T-helper 1 cell treated with Interleukin-12 subunit alpha and Interleukin-12 subunit beta and Interleukin-4 antibody, amounts not matched to agents 30 μg/mL and 1 μg/mL, for 36 hours (primary cell): ENCODE data around the gene TULP4.
"Not testable (repeated sequence)": the region's sequence is repeated elsewhere in the genome, so short reads cannot be mapped to it uniquely, and the experiment has no call there.

ENCODE experiments used
- H3K27ac Mint-ChIP-seq: one replicate; pipeline ENCODE4 v1.8.0; 2021; ENCODE audit warnings: mild to moderate bottlenecking, mixed read lengths
- H3K27me3 Mint-ChIP-seq: one replicate; pipeline ENCODE4 v1.8.0; 2021; ENCODE audit warnings: low read depth, mixed read lengths
- H3K36me3 Mint-ChIP-seq: one replicate; pipeline ENCODE4 v1.8.0; 2021; ENCODE audit warnings: low read depth, mixed read lengths
- H3K4me1 Mint-ChIP-seq: one replicate; pipeline ENCODE4 v1.8.0; 2021; ENCODE audit warnings: low read depth, mixed read lengths
- H3K4me3 Mint-ChIP-seq: one replicate; pipeline ENCODE4 v1.8.0; 2021; ENCODE audit warnings: mild to moderate bottlenecking, moderate library complexity, mixed read lengths
- H3K9me3 Mint-ChIP-seq: one replicate; pipeline ENCODE4 v1.8.0; 2021; ENCODE audit warnings: mixed read lengths

The TULP4 gene

GRCh38 chr6:158285656-158286021, 26.6 kb upstream of the TULP4 start:
- H3K36me3 Mint-ChIP-seq: peaks cover 4% of the 10 kb centered on the region
- H3K4me1 Mint-ChIP-seq: peaks cover 41% of the 10 kb centered on the region
- H3K9me3 Mint-ChIP-seq: no peaks in the 10 kb centered on the region
- peak overlapping the region; percentile 17 for H3K27ac Mint-ChIP-seq
- H3K4me3 Mint-ChIP-seq: no peak overlapping the region
- H3K27me3 Mint-ChIP-seq: no peaks in the 10 kb centered on the region

DNA sequence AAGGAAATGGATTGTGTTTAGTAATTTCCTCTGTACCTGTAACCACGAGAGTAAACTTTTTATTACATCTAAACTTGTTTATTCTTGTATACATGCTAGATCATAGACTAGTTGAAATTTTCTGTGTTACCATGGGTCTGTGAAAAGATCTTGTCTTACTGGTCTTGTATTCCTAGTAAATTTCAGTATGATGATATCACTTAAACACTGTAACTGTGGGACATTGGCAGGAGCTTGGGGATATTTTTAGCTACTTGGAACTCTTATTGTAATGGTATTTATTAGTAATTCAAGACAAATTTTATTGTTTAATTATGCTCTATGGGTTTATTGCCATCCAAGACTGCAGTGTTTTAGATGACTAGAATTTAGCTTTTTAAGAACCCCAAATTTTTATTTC, 25.9 kb upstream of the TULP4 start:
- H3K9me3 Mint-ChIP-seq: no peaks in the 10 kb centered on the region
- peaks cover 4% of the 10 kb centered on the region for H3K36me3 Mint-ChIP-seq
- no peak overlapping the region for H3K4me3 Mint-ChIP-seq
- peaks cover 48% of the 10 kb centered on the region for H3K4me1 Mint-ChIP-seq
- H3K27ac Mint-ChIP-seq: no peak overlapping the region
- H3K27me3 Mint-ChIP-seq: no peaks in the 10 kb centered on the region

GRCh38 chr6:158287047-158287446, 25.2 kb upstream of the TULP4 start:
- H3K27me3 Mint-ChIP-seq: no peaks in the 10 kb centered on the region
- no peak overlapping the region for H3K27ac Mint-ChIP-seq
- no peak overlapping the region for H3K4me3 Mint-ChIP-seq
- H3K4me1 Mint-ChIP-seq: peaks cover 53% of the 10 kb centered on the region
- no peaks in the 10 kb centered on the region for H3K9me3 Mint-ChIP-seq
- peaks cover 4% of the 10 kb centered on the region for H3K36me3 Mint-ChIP-seq

DNA sequence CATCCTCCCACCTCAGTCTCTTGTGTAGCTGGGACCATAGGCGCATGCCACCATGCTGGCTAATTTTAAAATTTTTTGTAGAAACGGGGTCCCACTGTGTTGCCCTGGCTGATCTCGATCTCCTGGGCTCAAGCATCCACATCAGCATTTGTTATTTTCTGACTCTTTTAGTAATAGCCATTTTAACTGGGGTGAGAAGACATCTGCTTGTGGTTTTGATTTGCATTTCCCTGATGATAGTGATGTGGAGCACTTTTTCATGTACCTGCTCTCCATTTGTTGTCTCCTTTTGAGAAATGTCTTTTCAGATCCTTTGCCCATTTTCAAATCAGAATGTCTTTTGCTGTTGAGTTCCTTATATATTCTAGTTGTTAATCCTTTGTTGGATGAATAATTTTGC, 22.2 kb upstream of the TULP4 start:
- Mint-ChIP-seq H3K4me1 (peaks cover 46% of the 10 kb centered on the region), H3K4me3 (peak overlapping the region; percentile 69), H3K9me3 (no peaks in the 10 kb centered on the region), H3K27ac (peak overlapping the region; percentile 89), H3K36me3 (peaks cover 11% of the 10 kb centered on the region), H3K27me3 (no peaks in the 10 kb centered on the region)

DNA sequence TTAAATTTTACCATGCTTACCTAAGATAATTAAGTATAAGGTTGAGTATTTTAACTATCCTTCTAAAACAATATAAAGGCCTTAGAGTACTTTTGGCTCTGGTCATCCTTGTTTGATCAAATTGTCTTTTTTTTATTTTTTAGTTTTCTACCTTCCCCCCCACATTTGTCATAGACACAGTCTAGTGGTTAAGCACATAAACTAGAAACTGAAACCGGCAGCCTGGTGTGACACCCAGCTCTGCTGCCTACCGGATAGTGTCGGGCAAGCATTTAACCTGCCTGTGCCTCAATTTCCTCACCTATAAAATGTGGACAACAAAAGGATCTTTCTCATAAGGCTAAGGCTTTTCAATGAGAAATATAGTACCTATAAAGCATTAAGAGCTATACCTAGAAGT, 21.6 kb upstream of the TULP4 start:
- Mint-ChIP-seq H3K27me3 (no peaks in the 10 kb centered on the region), H3K4me1 (peaks cover 43% of the 10 kb centered on the region), H3K9me3 (no peaks in the 10 kb centered on the region), H3K36me3 (peaks cover 11% of the 10 kb centered on the region), H3K27ac (peak overlapping the region; percentile 89), H3K4me3 (peak overlapping the region; percentile 69)

- H3K9me3 Mint-ChIP-seq: peaks cover 9% of the 10 kb centered on the region
- H3K4me3 Mint-ChIP-seq: no peak overlapping the region
- H3K36me3 Mint-ChIP-seq: peaks cover 20% of the 10 kb centered on the region
- H3K27ac Mint-ChIP-seq: no peak overlapping the region
- H3K27me3 Mint-ChIP-seq: no peaks in the 10 kb centered on the region
- peaks cover 36% of the 10 kb centered on the region for H3K4me1 Mint-ChIP-seq
These were observed 20.2 kb upstream of the TULP4 start for GRCh38 chr6:158292016-158292415.

DNA sequence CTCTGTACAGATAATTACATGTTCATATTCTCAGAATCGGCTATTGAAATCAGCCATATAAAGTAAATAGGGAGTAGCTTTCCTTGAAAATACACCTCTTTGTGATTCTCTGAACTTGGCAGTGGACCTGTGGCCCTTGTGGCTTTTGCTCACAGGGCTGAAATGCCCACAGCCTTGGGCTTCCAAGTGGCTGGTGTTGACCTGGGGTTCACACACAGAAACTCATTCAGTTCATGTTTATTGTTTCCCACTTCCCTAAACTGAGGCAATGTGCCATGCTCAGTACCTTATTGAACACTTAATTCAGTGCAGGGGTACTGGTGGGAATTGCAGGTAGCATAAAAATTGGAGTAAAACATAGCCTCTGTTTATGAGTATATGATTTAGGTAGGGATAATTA, 19.1 kb upstream of the TULP4 start:
- H3K9me3 Mint-ChIP-seq: peaks cover 16% of the 10 kb centered on the region
- H3K4me1 Mint-ChIP-seq: peaks cover 34% of the 10 kb centered on the region
- peaks cover 17% of the 10 kb centered on the region for H3K36me3 Mint-ChIP-seq
- H3K27ac Mint-ChIP-seq: peak overlapping the region; percentile 19
- H3K4me3 Mint-ChIP-seq: no peak overlapping the region
- H3K27me3 Mint-ChIP-seq: no peaks in the 10 kb centered on the region

GRCh38 chr6:158295976-158296853, 16.1 kb upstream of the TULP4 start:
- Mint-ChIP-seq H3K9me3 (peaks cover 22% of the 10 kb centered on the region), H3K36me3 (peaks cover 22% of the 10 kb centered on the region), H3K4me1 (peaks cover 15% of the 10 kb centered on the region)
- not testable (repeated sequence) for H3K27ac Mint-ChIP-seq, H3K27me3 Mint-ChIP-seq, H3K4me3 Mint-ChIP-seq

DNA sequence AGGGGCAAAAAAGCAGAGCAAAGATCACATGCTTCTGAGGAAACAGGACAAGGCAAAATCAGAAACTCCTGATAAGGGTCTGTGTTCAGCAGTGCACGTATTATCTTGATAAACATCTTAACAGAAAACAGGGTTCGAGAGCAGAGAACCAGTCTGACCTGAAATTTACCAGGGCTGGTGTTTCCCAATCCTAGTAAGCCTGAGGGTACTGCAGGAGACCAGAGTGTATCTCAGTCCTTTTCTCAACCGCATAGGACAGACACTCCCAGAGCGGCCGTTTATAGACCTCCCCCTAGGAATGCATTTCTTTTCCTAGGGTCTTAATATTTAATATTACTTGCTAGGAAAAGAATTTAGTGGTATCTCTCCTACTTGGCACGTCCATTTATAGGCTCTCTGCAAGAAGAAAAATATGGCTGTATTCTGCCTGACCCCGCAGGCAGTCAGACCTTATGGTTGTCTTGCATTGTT, 15.4 kb upstream of the TULP4 start:
- not testable (repeated sequence) for H3K4me3 Mint-ChIP-seq, H3K27me3 Mint-ChIP-seq, H3K27ac Mint-ChIP-seq, H3K4me1 Mint-ChIP-seq
- Mint-ChIP-seq H3K9me3 (peaks cover 22% of the 10 kb centered on the region), H3K36me3 (peaks cover 22% of the 10 kb centered on the region)

DNA sequence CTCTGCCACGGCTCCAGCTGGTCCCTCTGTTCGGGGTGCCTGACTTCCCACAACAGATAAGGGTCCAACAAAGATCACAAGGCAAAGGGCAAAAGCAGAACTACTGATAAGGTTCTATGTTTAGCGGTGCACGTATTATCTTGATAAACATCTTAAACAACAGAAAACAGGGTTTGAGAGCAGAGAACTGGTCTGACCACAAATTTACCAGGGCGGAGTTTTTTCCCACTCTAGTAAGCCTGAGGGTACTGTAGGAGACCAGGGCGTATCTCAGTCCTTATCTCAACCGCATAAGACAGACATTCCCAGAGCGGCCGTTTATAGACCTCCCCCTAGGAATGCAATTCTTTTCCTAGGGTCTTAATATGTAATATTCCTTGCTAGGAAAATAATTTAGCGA, 14.6 kb upstream of the TULP4 start:
- H3K27ac Mint-ChIP-seq, H3K4me3 Mint-ChIP-seq, H3K27me3 Mint-ChIP-seq, H3K4me1 Mint-ChIP-seq: not testable (repeated sequence)
- Mint-ChIP-seq H3K36me3 (peaks cover 22% of the 10 kb centered on the region), H3K9me3 (peaks cover 22% of the 10 kb centered on the region)

DNA sequence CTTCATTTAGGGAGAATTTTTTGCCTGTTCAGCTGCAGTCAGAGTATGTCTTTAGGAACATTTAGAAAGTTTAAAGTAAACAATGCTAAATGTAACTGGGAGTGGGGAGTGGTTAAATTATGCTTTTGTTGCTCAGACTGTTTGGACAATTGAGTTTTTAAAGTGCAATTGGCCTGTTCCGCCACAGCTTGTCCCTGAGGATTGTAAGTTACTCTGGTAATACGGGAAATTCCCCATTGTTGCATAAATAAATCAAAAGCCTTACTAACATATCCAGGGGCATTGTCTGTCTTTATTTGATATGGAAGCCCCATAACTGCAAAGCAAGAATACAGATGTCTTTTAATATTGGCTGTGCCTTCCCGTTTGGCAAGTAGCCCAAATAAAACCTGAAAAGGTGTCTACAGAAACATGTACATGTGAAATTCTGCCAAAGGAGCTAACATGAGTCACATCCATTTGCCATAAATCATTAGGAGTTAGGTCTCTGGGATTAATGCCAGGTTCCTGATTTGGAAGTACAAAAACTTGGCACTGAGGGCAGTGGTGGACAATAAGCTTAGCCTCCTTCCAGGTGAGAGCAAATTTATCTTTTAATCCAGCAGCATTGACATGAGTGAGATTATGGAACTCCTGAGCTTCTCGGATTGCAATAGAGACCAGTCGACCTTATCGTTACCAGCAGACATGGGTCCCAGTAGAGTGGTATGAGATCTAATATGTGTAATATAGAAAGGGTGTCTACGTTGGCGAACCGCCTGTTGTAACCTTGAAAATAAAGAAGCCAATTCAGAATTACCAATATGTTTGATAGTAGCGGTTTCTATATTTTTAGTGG, 11.7 kb upstream of the TULP4 start:
- H3K27ac Mint-ChIP-seq, H3K4me1 Mint-ChIP-seq, H3K27me3 Mint-ChIP-seq, H3K4me3 Mint-ChIP-seq: not testable (repeated sequence)
- peaks cover 15% of the 10 kb centered on the region for H3K36me3 Mint-ChIP-seq
- H3K9me3 Mint-ChIP-seq: peaks cover 22% of the 10 kb centered on the region

DNA sequence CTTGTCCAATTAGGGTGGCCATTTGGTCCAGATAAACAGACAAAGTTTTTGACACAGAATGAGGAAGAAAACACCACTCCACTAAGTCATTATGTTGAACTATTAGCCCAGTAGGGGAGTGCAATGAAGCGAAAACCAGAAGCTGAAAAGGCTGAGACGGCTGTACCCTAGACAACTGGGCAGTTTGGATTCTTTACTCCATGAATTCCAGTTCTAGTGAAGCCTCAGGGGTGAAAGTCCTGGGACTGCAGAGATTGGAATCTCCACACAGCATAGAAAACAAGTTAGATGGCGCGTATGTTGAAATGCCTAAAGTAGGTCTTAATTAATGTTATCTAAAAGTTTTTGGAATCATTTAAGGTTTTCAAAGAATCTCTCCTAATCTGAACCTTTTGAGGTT, 10.7 kb upstream of the TULP4 start:
- peaks cover 15% of the 10 kb centered on the region for H3K9me3 Mint-ChIP-seq
- not testable (repeated sequence) for H3K4me1 Mint-ChIP-seq, H3K27ac Mint-ChIP-seq, H3K4me3 Mint-ChIP-seq, H3K27me3 Mint-ChIP-seq, H3K36me3 Mint-ChIP-seq

- H3K9me3 Mint-ChIP-seq: peaks cover 10% of the 10 kb centered on the region
- not testable (repeated sequence) for H3K36me3 Mint-ChIP-seq, H3K4me1 Mint-ChIP-seq, H3K27me3 Mint-ChIP-seq, H3K27ac Mint-ChIP-seq, H3K4me3 Mint-ChIP-seq
These were observed 10.0 kb upstream of the TULP4 start for GRCh38 chr6:158302195-158302796.

DNA sequence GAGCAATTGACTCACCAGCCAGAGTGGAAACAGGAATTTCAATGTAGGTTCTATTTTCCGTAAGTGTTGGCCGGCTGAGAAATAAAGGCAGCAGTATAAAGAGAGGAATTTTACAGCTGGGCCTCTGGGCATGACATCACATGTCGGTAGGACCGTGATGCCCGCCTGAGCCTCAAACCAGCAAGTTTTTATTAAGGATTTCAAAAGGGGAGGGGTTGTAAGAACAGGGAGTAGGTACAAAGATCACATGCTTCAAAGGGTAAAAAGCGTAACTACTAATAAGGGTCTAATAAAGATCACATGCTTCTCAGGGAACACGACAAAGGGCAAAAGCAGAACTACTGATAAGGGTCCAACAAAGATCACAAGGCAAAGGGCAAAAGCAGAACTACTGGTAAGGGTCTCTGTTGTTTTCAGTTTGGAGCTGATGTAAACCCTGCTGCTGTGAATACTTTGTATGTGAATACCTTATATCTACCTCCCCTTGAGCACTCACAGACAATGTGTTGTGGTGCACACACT, 9.0 kb upstream of the TULP4 start:
- H3K27ac Mint-ChIP-seq: no peak overlapping the region
- H3K9me3 Mint-ChIP-seq: peaks cover 5% of the 10 kb centered on the region
- H3K4me1 Mint-ChIP-seq: no peaks in the 10 kb centered on the region
- no peaks in the 10 kb centered on the region for H3K27me3 Mint-ChIP-seq
- no peak overlapping the region for H3K4me3 Mint-ChIP-seq
- peaks cover 5% of the 10 kb centered on the region for H3K36me3 Mint-ChIP-seq
